ENCODE measurements around the gene KRT32. TPM values are rescaled to one million over a fixed set of nuclear protein-coding genes. Genes with fewer than 3 reads are reported as not detected.

The KRT32 gene
- total RNA-seq, 4 donors from 2014 or later, result not detected

- no peak for TF ChIP-seq CTCF (IDR thresholded peaks at IDR 0.05)
- ATAC-seq (ENCODE audit: low FRiP score) (no peak), DNase-seq (ENCODE audit: low spot score) (no peak)
These were observed 14.9 kb downstream of the KRT32 start for GRCh38 chr17:41452281-41452680.

- DNase-seq (ENCODE audit: low spot score), result no peak
- no peak for ATAC-seq (ENCODE audit: low FRiP score)
- no peak for TF ChIP-seq CTCF (IDR thresholded peaks at IDR 0.05)
These were observed 15.9 kb downstream of the KRT32 start for GRCh38 chr17:41451154-41451728.

- no peak for TF ChIP-seq CTCF (IDR thresholded peaks at IDR 0.05)
- ATAC-seq (ENCODE audit: low FRiP score) (no peak), DNase-seq (ENCODE audit: low spot score) (no peak)
These were observed 18.2 kb downstream of the KRT32 start for GRCh38 chr17:41449008-41449407.

GRCh38 chr17:41448506-41448905, 18.7 kb downstream of the KRT32 start:
- ATAC-seq (ENCODE audit: low FRiP score) (no peak), DNase-seq (ENCODE audit: low spot score) (no peak)
- TF ChIP-seq CTCF (IDR thresholded peaks at IDR 0.05), result no peak

- DNase-seq (ENCODE audit: low spot score), result no peak
- TF ChIP-seq CTCF (IDR thresholded peaks at IDR 0.05), result no peak
- peak; percentile 84 for ATAC-seq (ENCODE audit: low FRiP score)
These were observed 20.4 kb downstream of the KRT32 start for GRCh38 chr17:41446806-41447205.

- no peak for ATAC-seq (ENCODE audit: low FRiP score)
- no peak for TF ChIP-seq CTCF (IDR thresholded peaks at IDR 0.05)
- no peak for DNase-seq (ENCODE audit: low spot score)
These were observed 22.5 kb downstream of the KRT32 start for GRCh38 chr17:41444640-41445039.

GRCh38 chr17:41444186-41444585, 23.0 kb downstream of the KRT32 start:
- DNase-seq (ENCODE audit: low spot score), result no peak
- TF ChIP-seq CTCF (IDR thresholded peaks at IDR 0.05), result no peak
- no peak for ATAC-seq (ENCODE audit: low FRiP score)

Data from omental fat pad (tissue), 4 donors.